ENCODE data around the gene MAP2K6.

Gene MAP2K6

DNA sequence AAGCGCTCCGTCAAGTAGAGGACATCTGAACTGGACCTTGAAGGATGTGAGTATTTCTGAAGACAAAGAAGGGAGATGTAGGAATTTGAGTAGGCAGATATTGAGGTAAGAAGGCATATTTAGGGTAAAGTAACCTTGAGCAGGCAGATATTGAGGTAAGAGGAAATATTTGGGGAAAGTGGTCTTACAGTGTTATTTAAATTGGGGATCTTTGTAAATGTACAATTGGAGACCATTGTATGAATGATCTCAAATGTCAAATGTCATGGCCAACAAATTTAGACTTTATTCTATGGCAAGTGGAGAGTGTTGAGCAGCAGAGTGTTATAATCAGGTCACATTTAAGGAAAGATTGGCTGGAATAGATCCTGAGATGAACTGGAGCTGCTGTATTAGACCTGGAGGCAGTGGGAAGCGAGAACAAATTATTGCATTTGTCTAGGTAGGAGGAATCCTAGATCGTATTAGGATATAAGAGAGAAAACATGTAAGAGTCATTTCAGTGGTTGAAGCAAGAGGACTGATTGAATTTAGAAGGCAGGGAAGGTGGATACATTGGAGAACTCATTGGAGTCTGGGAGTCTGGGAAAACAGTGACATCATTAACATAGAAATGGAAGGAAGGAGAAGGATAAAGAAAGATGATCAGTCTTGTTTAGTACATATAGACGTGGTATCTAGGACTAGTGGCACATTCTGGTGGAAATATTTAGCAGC lies 165.6 kb downstream of the MAP2K6 start:
- DNase-seq (ENCODE audit: low spot score): no peak

DNA sequence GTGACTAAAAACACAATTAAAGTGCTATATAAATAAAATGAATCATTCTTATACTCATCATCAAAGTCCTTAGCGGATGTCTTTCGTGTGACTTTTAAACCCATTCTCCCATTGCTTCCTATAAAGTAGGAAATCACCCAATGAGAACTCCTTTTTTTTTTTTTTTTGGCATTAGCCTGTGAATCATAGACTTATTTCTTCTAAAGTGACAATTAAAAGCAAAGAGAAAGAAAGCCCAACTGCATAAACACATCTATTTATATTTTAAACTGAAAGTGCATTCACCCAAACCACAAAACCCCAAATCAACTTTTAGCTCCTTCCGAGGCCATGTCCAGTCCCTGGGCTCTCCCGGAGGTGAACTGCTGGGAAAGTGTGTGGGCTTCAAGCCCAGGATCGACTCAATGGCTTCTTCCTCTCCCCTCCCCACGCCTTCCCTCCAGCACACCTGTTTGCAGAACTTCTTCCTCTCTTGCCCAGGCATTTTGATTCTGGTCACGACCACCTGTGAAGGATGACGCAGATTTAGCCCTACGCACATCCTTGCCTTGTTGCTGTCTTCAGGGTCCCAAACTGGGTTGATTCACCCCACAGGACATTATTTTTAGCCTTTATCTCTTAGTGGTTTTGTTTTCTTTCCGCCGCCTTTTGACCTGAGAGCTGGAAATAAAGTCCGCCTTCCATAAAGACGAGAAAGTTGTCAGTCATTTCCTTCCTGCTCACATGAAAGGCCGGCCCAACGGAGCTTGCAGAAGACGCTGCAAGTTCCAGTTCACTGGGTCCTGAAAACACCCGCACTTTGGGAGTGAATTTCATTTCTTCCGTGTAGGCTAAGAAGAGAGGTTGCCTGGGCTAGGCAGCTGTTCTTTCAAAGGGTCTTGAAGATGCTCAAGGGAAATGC lies 166.8 kb downstream of the MAP2K6 start:
- no peak for DNase-seq (ENCODE audit: low spot score)

DNA sequence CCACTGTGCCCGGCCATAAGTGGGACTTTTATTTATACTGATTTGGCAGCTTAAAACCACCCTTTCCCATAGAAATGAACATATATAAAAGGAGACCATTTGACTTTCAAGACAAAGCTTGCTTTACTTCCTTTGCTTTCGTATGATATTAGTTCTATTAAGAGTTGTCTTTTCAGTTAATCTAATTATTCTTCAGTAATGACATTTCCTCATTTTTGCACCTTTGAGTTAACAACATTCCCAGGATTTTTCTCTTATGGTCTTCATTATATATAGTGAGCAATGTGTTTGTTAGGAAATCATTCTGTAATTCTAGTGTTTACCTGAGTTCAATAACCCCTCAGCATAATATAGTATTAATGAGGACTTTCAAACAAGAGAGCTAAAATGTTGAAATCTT lies 173.8 kb downstream of the MAP2K6 start:
- no peak for DNase-seq (ENCODE audit: low spot score)

- no peak for DNase-seq (ENCODE audit: low spot score)
Measured at GRCh38 chr17:69588827-69589239, 174.3 kb downstream of the MAP2K6 start.

- DNase-seq (ENCODE audit: low spot score): no peak
Measured at GRCh38 chr17:69590671-69591070, 176.2 kb downstream of the MAP2K6 start.

- DNase-seq (ENCODE audit: low spot score): no peak
Measured at GRCh38 chr17:69592692-69593350, 178.3 kb downstream of the MAP2K6 start.

DNA sequence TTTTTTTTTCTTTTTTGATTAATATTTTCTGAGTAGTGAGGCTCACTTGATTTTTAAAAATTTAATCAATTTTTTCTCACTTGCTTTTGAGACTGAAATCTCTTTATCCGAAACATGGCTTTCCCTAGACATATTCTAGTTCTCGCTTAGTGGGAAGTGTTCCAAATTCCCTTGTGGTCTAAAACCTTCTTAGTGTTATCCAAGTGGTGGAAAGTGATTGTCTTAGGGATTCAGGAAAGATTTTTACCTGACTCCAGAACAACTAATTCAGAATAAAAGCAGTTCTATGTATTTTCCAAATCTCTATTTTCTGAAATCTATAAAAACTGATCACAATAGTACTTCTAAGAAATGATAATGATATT lies 178.8 kb downstream of the MAP2K6 start:
- no peak for DNase-seq (ENCODE audit: low spot score)

DNA sequence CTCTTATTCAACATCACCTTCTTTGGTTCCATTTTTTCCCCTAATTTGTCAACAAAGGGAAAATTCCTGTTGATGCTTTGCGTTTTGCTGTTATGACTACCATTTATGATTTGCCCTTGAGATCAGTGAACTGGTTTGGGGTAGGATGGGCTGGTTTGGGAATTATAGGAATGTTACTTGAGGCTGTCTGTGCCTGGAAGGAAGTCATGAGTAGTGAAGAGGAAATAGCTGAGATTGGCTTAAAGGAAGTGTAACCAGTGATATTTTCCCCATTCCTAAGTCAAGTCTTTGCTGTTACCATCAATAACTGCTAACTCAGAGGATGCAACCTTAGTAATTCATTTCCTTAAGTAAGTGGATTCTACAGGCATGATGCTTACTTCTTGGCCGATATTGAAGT lies 179.2 kb downstream of the MAP2K6 start:
- no peak for DNase-seq (ENCODE audit: low spot score)

GRCh38 chr17:69594641-69595040 lies 180.1 kb downstream of the MAP2K6 start:
- DNase-seq (ENCODE audit: low spot score): no peak

DNA sequence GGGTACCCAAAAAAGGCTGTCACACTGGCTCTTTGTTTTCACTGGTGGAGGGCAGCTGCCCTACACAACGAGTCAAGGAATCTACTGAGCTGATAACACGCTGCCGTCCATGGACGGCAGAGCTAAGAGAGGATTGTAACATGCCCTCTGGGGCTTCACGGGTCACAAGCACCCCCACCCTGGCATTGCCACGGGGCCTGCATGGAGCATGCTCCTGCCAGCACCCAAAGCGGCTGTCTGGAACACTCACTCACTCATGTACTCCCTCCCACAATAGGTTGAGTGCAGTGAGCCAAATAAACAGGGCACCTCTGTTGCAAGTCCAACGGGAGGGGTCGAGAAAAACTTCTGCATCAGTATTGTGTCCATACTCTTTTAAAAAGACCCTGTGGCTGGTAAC lies 181.6 kb downstream of the MAP2K6 start:
- no peak for DNase-seq (ENCODE audit: low spot score)

GRCh38 chr17:69597898-69598692 lies 183.6 kb downstream of the MAP2K6 start:
- DNase-seq (ENCODE audit: low spot score): no peak

DNA sequence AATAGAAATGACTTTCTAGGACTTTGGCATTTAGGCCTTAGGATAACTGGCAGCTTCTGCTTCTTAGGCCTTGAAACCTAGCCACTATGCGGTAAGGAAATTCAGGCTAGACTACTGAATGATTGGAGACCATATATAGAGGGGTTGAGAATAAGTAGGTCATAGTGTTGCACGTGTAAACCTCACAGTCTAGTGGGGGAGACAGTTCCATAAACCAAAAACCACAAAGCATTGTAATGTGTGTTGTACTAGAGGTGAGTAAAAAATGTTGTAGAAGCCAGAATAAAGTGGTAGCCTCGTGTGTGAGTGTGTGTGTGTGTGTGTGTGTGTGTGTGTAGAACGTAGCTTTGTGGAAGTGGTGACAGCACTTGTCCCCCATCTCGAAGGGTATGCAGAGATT lies 188.5 kb downstream of the MAP2K6 start:
- DNase-seq (ENCODE audit: low spot score): no peak

Data from HuH-7 (cell line).